Upper lobe of left lung (tissue), 4 donors: ENCODE data around the gene RSL24D1.

ENCODE experiments used
- CTCF ChIP-seq, 6 experiments: fragments of 450-650 bp in 4 of 6; fragments of 200-600 bp in 2 of 6; sonication (generic) in 2 of 6; IDR thresholded peaks; one replicate each; pipeline ENCODE4 v1.5.1; 2016 to 2019; ENCODE audit warnings: antibody characterized with exemption in 6 of 6
- POLR2AphosphoS5 ChIP-seq, 2 donors: sonication (generic); formaldehyde crosslinking; IDR thresholded peaks; one replicate each; pipeline ENCODE4 v1.5.1; 2017; ENCODE audit warnings: antibody characterized with exemption in 2 of 2

- TF ChIP-seq CTCF (IDR thresholded peaks at IDR 0.05) = no peak
- no peak for TF ChIP-seq POLR2AphosphoS5 (IDR thresholded peaks at IDR 0.05)
Measured at GRCh38 chr15:55183679-55184078, 13.1 kb downstream of the RSL24D1 start.
